GM21360 (cell line): ENCODE measurements around the gene MC2R.
"Not testable (repeated sequence)": the region's sequence is repeated elsewhere in the genome, so short reads cannot be mapped to it uniquely, and the experiment has no call there.

Experiments used
- ATAC-seq: cut with Tn5 transposase; IDR thresholded peaks from one replicate; pipeline ENCODE4 v1.9.1; 2021; ENCODE audit warnings: mild to moderate bottlenecking, moderate library complexity; ENCODE audit not compliant: unreplicated experiment

MC2R gene

DNA sequence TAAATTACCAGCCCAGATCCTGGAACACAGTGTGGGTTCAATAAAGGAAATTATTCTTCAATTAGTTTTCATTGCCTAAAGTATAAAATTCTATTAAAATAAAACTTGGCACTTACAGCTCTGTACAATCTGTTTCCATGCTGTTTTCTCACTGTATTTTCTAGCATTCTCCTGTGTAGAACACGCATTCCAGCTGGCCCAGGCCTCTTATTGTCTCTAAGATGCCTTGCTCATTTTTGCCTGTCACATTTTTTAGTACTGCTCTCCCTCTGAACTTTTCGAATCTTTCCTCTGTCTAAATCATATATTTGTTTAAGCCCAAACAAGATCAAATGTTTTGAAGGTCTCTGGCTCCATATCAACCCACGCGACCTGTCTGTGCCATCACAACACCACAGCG is 20.8 kb downstream of the MC2R start:
- ATAC-seq, result no peak

DNA sequence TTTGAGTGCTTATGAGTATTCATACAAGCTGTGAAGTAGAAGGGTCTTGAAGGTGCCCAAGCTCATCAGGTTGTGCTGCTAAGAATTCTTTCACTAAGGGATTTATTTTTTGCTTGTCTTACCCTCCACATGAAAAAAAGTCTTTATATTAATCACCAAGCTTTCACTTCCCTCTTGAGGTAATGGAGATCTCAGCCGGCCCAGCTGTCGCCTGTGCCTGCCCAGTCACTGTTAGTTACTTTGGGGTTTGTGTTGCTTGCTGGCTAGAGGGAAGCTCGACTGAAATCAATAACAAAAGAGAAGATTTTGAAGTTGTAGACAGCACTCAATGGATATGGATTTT is 21.9 kb downstream of the MC2R start:
- ATAC-seq, result peak; percentile 96

DNA sequence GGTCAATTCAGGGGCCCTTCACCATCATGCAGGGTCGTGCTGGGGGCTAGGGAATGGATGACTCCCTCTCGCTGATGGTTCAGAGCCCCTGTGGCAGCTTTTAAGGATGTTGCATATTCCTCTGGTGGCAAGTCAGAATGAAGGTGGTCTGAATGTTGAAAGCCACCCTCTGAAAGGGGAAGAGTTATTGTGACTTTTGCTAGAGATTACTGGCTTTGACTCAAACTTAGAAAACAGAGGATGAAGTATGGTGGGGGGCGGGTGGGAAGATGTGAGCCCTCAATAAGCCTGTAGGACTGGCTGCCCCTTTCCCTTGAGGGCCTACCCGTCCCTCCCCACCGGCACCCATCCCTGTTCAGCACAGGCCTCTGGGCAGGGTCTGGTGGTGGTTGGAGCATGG is 23.2 kb downstream of the MC2R start:
- no peak for ATAC-seq

DNA sequence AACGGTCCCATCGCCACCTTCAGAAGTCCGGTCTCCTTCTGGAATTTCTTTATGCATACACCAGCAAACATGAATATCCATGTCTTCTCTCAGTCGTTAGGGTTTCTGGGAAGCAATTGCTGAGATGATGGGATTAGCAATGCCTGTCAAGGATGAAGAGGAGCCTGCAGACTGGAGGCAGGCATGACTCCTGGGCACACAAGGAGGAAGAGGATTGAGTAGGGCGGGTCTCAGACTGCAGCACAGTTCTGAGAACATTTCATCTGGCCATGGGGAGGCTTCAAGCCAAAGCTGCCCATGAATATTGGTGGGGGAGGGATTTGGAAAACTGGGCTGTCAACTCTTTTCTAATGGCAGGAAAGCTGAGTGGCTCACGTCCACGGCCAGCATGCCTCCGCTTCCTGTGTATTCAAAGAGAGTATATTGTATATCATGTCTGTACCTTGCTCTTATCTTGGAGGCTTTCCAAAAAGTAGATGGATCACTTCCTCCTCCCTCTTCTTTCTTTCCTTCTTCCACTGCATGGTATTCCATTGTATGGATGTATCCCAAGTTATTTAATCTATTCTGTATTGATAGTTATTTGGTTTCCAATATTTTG is 24.5 kb downstream of the MC2R start:
- ATAC-seq, result no peak

DNA sequence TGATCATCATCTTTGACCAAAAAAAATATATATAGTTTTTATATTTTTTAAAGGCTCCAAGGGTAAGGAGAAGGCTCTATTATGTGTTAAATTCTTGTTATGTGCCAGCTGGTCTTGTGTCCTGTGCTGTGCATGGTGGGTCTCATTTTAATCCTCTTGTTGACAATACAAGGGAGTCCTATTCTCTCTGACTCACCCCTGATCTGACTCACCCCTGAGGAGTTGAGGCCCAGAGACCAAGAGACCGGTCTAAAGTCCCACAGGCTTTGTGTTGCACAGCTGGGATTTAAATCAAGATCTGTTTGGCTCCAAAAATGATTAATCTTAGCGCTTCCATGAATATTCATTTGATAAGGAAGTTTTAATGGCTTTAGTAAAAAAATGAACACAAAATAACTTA is 25.7 kb downstream of the MC2R start:
- ATAC-seq, result no peak

DNA sequence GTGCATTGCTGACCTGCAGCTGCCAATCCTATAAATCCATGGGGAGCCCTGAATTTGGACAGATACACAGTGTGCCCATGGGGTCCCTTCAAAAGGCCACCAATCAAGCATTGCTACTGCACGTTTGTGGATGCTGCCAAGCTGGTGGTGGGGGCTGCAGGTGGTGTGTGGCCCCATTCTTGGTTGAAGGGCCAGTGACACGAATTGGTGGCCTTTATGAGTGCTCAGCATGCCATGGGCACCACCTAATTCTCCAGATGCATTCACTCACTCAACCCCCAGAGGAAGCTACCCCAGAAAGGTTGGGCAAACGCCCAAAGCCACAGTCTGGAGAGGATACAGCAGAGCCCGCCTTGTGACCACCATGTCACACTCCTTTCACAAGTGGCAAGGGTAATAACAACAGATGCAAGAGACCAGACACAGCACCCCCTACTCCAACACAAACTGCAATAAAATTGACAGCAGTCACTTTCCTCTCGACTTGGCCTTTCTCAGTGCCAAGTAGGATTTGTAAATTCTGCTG is 27.1 kb downstream of the MC2R start:
- no peak for ATAC-seq

DNA sequence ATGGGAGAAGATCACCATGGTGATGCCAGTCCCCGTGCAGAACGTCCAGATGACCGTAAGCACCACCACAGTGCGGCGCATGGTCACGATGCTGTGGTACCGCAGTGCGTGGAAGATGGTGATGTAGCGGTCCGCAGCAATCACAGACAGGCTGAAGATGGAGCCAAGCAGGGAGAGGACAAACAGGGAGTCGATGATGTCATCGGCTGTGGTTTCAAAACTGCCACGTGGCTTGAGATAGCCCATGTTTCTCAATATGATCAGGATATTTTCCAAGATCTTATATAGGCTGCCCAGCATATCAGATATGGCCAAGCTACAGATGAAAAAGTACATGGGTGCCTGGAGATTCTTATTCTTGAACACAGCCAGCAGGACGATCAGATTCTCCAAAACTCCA is 30.3 kb downstream of the MC2R start:
- ATAC-seq, result no peak

DNA sequence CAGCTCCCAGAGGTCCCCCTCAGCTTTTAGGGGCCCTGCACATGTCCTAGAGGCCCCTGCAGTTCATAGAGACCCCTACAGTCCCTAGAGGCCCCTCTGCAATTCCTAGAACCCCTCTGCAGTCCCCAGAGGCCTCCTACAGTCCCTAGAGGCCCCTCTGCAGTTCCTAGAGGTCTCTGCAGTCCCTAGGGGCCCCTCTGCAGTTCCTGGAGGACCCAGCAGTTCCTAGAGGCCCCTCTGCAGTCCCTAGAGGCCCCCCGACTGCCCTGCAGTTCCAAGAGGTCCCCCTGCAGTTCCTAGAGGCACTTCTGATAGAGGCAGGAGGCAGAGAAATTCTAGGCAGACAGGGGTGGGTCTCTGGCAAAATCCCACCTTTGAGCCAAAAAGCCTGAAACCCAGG is 35.4 kb downstream of the MC2R start:
- no peak for ATAC-seq

DNA sequence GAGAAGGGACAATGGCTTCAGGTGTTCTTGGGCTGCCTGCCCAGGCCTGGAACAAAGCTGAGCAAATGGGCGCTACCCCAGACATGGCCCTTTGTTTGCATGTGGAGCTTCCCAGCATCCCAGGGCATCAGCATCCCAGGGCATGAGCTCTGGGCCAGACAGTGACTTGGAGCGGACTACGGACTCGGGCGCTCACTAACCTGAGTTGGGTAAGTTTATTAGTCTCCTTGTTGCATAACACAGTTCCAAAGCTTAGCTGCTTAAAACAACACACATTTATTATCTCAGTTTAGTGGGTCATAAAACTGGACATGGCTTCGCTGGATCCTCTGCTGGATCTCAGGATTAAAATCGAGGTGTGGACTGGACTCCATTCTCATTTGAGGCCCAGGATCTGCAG is 35.8 kb downstream of the MC2R start:
- ATAC-seq, result no peak

DNA sequence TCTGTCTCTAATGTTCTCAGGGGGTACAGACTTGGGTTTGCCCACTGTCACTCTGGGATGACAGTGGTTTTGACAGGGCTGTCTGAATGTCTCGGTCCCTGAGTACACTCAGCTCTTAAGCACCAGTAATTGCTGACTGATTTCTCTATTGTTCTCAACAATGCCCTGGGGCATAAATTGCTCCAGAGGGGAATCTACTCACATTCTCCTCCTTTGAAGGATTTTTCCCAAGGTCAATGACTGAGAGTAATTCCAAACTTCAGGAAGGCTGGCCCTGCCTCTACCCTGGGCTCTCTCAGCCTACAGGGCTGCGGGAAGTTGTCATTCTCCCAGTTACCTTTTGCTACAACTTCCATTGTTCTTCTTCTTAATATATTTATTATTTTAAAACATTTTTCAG is 36.5 kb downstream of the MC2R start:
- ATAC-seq, result no peak

DNA sequence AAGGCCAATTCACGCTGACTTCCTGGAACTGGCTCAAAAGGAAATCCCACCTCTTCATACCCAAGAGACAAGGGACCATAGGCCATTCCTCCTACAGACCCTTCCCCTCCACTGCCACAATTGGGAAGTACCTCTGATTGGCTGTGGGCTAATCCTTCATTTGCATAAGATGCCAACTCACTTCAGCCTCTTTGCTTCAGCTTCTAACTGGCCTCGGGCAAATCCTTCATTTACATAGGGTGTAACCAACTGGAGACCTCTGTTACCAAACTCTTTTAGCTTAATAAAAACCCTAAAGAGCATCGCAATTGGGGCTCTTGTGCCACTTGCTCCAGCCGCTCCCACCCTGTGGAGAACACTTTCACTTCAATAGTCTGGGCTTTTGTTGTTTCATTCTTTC is 38.2 kb downstream of the MC2R start:
- ATAC-seq, result no peak

DNA sequence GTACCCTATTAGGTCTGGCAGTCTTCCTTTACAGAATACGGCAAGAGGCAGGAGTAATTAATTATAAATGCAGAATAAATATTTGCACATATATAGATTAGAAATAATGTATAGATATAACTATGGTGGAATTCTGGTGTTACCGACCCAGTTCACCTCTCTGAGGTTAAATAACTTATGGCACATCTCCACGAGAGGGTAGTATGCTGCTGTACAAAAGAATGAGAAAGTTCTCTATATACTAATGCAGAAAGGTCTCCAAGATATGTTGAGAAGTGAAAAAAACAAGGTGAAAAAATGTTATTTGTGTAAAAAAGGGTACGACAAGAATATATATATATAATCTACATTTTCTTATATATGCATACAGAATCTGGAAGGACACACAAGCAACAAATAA is 40.8 kb downstream of the MC2R start:
- no peak for ATAC-seq

DNA sequence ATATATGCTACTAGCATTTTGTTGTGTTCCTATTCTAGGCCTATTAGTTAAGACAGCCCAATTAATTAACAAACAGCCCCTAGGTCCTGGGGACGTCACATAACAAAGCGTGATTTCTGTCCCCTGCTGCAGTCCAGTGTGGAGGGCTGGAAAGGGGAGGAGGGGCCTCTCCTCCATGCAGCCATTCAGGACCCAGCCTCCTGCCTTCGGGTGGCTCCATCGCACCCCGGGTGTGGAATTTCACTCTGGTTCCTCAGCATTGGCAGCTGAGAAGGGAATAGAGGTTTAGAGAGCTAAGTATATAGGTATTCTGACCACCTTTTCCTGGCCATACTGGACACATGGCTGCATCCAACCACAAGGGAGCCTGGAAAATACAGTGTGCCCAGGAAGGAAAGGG is 42.4 kb downstream of the MC2R start:
- ATAC-seq, result no peak

DNA sequence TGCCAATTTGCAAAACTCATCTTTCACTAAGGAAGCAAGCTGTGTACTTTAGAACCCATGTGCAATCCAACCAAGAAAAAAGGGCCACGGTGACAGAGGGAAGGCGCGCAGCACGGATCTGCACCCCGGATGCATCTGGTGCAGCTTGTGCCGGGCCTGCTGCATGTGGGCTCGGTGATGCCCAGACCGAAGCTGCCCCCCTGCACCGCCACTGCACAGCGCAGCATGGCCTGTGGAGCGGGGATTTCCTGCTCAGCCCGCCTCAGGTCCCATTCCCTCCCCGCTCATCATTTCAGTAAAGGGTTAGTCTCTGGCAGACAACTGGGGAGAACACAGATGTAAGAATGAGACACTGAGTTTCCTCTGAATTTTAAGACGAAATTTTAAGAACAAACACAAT is 43.0 kb downstream of the MC2R start:
- no peak for ATAC-seq

DNA sequence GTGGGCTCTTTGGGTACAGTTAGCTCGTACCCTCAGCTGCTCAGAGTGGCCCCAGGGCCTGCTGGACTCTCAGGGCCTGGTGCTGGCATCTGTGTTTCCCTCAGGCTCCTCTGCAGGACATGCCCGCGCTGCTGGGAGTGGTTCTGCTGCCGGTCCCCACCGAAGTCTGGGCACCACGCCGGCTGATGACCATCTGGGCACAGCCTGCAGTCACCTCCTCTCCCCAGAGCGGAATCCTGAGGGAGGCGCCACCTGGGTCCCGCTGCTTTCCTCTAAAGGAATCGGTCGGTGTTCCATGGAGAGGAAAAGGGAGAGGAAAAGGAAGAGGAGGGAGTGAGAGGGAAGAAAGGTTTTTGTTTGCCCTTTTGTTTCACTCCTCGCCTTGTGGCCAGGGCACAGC is 43.6 kb downstream of the MC2R start:
- ATAC-seq, result no peak

DNA sequence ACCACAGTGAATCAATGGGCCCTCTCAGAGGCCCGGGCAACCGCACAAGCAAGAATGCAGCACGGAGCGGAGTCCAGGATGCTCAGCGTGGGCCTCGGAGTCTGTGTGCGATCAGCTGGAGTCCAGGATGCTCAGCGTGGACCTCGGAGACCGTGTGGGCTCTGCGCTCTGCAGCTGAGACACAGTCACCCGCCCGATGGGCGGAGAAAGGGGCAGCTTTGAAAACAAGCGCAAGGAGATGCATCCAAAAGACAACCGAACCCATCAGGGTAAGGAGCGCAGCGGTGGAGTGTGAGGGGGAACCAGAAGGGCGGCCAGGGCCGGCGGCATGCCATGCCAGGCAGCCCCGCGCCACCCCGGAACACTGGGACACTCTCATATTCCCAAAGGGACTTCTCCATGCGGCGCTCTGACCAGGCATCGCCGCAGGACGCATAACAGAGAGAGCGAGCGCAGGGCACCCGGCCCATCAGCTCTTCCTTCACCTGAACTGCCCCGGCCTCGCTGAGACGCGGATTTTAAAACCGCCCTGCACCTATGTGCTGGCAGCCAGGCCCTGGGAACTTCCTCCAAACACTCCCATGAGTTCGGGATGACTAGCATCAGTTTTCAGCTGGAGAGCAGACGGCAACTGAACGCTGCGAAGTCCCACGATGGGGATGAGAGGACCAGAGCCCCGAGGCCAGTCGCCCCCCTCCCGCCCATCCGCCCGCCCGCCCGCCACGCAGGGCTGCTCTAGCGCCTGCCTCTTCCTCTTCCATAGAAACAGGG is 46.6 kb downstream of the MC2R start:
- ATAC-seq, result no peak

DNA sequence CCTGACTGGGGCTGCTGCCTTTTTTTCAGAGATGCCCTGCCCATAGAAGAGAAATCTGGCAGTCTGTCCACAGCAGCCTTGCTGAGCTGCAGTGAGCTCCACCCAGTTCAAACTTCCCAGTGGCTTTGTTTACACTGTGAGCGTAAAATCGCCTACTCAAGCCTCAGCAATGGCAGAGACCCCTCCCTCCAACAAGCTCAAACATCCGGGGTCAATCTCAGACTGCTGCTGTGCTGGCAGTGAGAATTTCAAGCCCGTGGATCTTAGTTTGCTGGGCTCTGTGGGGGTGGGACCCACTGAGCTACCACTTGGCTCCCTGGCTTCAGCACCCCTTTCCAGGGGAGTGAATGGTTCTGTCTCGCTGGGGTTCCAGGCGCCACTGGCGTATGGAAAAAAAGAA is 52.4 kb downstream of the MC2R start:
- not testable (repeated sequence) for ATAC-seq

DNA sequence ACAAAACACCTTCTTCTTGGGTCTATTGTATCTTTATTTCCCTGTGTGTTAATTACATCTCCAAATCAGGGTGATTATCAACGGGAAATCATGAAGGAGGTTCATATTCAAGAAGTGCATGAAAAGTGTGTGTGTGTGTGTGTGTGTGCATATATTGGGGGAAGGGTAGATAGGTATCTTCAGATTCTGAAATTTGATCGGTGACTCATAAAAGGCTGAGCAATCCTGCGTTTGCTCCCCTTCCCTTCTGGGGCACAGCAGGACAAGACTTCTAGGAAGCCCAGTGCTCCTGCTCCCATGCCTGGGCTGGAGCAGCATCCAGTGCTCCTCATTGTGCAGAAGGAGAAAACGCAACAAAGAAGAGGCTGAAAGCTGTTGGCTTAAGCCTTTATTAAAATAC is 65.5 kb downstream of the MC2R start:
- no peak for ATAC-seq

DNA sequence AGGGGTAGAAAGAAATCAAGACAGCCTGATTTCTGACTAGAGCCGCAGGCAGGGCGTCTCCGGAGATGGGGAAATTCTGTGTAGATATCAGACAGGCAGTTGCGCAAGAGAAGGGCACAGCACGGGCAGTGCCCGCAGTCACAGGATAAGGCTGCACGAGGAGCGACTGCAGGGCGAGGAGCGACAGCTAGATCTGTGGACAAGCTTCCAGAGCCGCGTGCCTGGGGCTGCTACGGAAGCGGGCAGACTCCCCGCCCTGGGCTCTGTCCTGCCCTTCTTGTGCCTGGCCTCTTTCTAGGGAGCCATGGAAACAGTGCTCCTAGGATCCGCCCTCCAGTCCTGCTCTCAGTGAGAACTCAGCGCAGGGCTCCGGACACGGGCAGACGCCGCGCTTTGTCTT is 78.8 kb downstream of the MC2R start:
- ATAC-seq, result no peak

DNA sequence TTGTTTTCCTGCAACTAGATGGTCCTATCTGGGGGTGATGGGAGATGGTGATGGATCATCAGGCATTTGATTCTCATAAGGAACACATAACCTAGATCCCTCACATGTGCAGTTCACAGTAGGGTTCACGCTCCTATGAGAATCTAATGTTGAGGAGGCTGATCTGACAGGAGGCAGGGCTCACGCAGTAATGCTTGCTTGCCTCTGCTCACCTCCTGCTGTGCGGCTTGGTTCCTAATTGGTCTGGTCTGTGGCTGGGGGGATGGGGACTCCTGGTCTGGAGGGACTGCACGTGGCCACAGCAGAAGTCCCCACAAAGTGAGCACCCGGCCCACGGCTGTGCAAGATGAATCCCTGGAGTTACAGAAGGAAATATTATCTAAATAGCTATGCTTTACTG is 80.1 kb downstream of the MC2R start:
- ATAC-seq, result no peak

DNA sequence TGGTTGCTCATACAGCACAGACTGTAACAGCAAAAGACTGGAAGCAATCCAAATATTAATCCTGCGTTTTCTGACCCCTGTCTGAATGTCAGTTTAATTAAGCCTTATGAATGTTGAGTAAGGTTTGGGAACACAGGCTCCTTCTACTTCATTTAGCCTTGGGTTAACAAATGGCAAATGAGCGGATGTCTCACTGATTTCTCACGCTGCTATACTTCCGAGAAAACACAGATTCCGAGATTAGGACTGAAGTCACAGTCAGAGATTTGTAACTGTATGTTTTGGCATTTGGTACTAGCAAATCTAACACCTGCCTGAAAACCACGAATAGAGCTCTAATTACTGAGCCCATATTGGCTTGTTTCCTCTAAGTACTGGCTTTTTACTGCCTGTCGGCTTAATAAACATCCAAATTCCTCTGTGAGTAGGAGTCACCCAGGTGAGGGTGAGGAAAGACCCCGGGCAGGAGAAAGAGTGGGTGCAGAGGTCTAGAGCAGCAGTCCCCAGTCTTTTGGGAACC is 80.8 kb downstream of the MC2R start:
- no peak for ATAC-seq
